Midbrain (tissue), 1 donor: Measurements from ENCODE around the gene IL17C.

Source experiments
- DNase-seq: peaks from one replicate; lab custom pipeline; 2025; lab: John Stamatoyannopoulos, UW

Gene IL17C

GRCh38 chr16:88610080-88610479 is 28.3 kb upstream of the IL17C start:
- no peak for DNase-seq

- no peak for DNase-seq
These were observed 27.2 kb upstream of the IL17C start for GRCh38 chr16:88610909-88611812.

GRCh38 chr16:88613293-88613692 is 25.1 kb upstream of the IL17C start:
- DNase-seq, result no peak

- DNase-seq, result no peak
These were observed 24.2 kb upstream of the IL17C start for GRCh38 chr16:88613911-88614817.

- DNase-seq, result no peak
These were observed 23.4 kb upstream of the IL17C start for GRCh38 chr16:88614818-88615580.

GRCh38 chr16:88616320-88616719 is 22.1 kb upstream of the IL17C start:
- no peak for DNase-seq

- DNase-seq, result no peak
These were observed 21.6 kb upstream of the IL17C start for GRCh38 chr16:88616736-88617135.

GRCh38 chr16:88617268-88618031 is 20.9 kb upstream of the IL17C start:
- no peak for DNase-seq

GRCh38 chr16:88618182-88618955 is 20.0 kb upstream of the IL17C start:
- no peak for DNase-seq

- no peak for DNase-seq
These were observed 19.3 kb upstream of the IL17C start for GRCh38 chr16:88618956-88619667.

GRCh38 chr16:88619859-88620815 is 18.2 kb upstream of the IL17C start:
- DNase-seq, result no peak

GRCh38 chr16:88622125-88622524 is 16.2 kb upstream of the IL17C start:
- no peak for DNase-seq

- no peak for DNase-seq
These were observed 15.5 kb upstream of the IL17C start for GRCh38 chr16:88622866-88623265.

- no peak for DNase-seq
These were observed 14.5 kb upstream of the IL17C start for GRCh38 chr16:88623858-88624257.

GRCh38 chr16:88624481-88624880 is 13.9 kb upstream of the IL17C start:
- no peak for DNase-seq

- no peak for DNase-seq
These were observed 13.3 kb upstream of the IL17C start for GRCh38 chr16:88624977-88625576.

- DNase-seq, result no peak
These were observed 11.7 kb upstream of the IL17C start for GRCh38 chr16:88626646-88627045.
